ENCODE results near the gene ACYP2. TPM values are rescaled to one million over a fixed set of nuclear protein-coding genes. Genes with fewer than 3 reads are reported as not detected.

ACYP2 gene
- total RNA-seq, 1 experiment from 2014 or later = 10.9 TPM

GRCh38 chr2:54204476-54204875, 89.1 kb downstream of the ACYP2 start:
- Mint-ChIP-seq H3K4me1 (ENCODE audit: low read depth, unreplicated experiment) (no peaks in the 10 kb centered on the region), H3K4me3 (ENCODE audit: low read depth, unreplicated experiment) (no peak overlapping the region), H3K27me3 (ENCODE audit: unreplicated experiment) (no peaks in the 10 kb centered on the region), H3K9me3 (ENCODE audit: low read depth, unreplicated experiment) (no peaks in the 10 kb centered on the region), H3K27ac (ENCODE audit: unreplicated experiment) (no peak overlapping the region), H3K36me3 (ENCODE audit: insufficient read depth, unreplicated experiment) (no peaks in the 10 kb centered on the region)
- CTCF ChIA-PET = interaction anchor here (0.6 kb wide), 1 partner anchor 482 kb away, joined by 3 read pairs; no protein-coding TSS in a partner anchor
- no TSS peak for BruUV-seq (replicated peaks)
- no peak for DNase-seq
- intact Hi-C loops (cut with micrococcal nuclease; ENCODE audit: unreplicated experiment) = no loop called here
- TF ChIP-seq CTCF (IDR thresholded peaks at IDR 0.05; ENCODE audit: unreplicated experiment) = no peak

GRCh38 chr2:54206596-54206995, 91.2 kb downstream of the ACYP2 start:
- no TSS peak for BruUV-seq (replicated peaks)
- no peaks in the 10 kb centered on the region for H3K4me1 Mint-ChIP-seq (ENCODE audit: low read depth, unreplicated experiment)
- no peaks in the 10 kb centered on the region for H3K9me3 Mint-ChIP-seq (ENCODE audit: low read depth, unreplicated experiment)
- no peaks in the 10 kb centered on the region for H3K27me3 Mint-ChIP-seq (ENCODE audit: unreplicated experiment)
- peak; percentile 28 for DNase-seq
- H3K4me3 Mint-ChIP-seq (ENCODE audit: low read depth, unreplicated experiment) = no peak overlapping the region
- no peaks in the 10 kb centered on the region for H3K36me3 Mint-ChIP-seq (ENCODE audit: insufficient read depth, unreplicated experiment)
- CTCF ChIA-PET = interaction anchor here (0.9 to 1.8 kb wide), 4 partner anchors 10 to 502 kb away, joined by 3 to 4 read pairs (median 3); no protein-coding TSS in a partner anchor
- TF ChIP-seq CTCF (IDR thresholded peaks at IDR 0.05; ENCODE audit: unreplicated experiment) = peak; percentile 48
- intact Hi-C loops (cut with micrococcal nuclease; ENCODE audit: unreplicated experiment) = loop anchor here (2.0 to 5.0 kb wide), 3 partner anchors 251 to 498 kb away; partner anchors contain the start of gene SPTBN1
- no peak overlapping the region for H3K27ac Mint-ChIP-seq (ENCODE audit: unreplicated experiment)

GRCh38 chr2:54207666-54208195, 92.3 kb downstream of the ACYP2 start:
- Mint-ChIP-seq H3K36me3 (ENCODE audit: insufficient read depth, unreplicated experiment) (no peaks in the 10 kb centered on the region), H3K4me3 (ENCODE audit: low read depth, unreplicated experiment) (no peak overlapping the region), H3K4me1 (ENCODE audit: low read depth, unreplicated experiment) (no peaks in the 10 kb centered on the region), H3K27me3 (ENCODE audit: unreplicated experiment) (no peaks in the 10 kb centered on the region), H3K27ac (ENCODE audit: unreplicated experiment) (no peak overlapping the region), H3K9me3 (ENCODE audit: low read depth, unreplicated experiment) (no peaks in the 10 kb centered on the region)
- BruUV-seq (replicated peaks) = no TSS peak
- no peak for DNase-seq
- no peak for TF ChIP-seq CTCF (IDR thresholded peaks at IDR 0.05; ENCODE audit: unreplicated experiment)
- CTCF ChIA-PET = no interaction called here
- intact Hi-C loops (cut with micrococcal nuclease; ENCODE audit: unreplicated experiment) = loop anchor here (2.0 to 5.0 kb wide), 3 partner anchors 250 to 497 kb away; partner anchors contain the start of gene SPTBN1

GRCh38 chr2:54208364-54209240, 93.2 kb downstream of the ACYP2 start:
- no peak overlapping the region for H3K27ac Mint-ChIP-seq (ENCODE audit: unreplicated experiment)

More at GRCh38 chr2:54208364-54209240, 93.2 kb downstream of the ACYP2 start:
- no peak overlapping the region for H3K4me3 Mint-ChIP-seq (ENCODE audit: low read depth, unreplicated experiment)
- no peaks in the 10 kb centered on the region for H3K36me3 Mint-ChIP-seq (ENCODE audit: insufficient read depth, unreplicated experiment)
- DNase-seq = no peak
- TF ChIP-seq CTCF (IDR thresholded peaks at IDR 0.05; ENCODE audit: unreplicated experiment) = no peak
- no peaks in the 10 kb centered on the region for H3K27me3 Mint-ChIP-seq (ENCODE audit: unreplicated experiment)
- CTCF ChIA-PET = no interaction called here
- H3K9me3 Mint-ChIP-seq (ENCODE audit: low read depth, unreplicated experiment) = no peaks in the 10 kb centered on the region
- intact Hi-C loops (cut with micrococcal nuclease; ENCODE audit: unreplicated experiment) = loop anchor here (5.0 kb wide), 2 partner anchors 249 to 294 kb away; partner anchors contain the start of gene SPTBN1
- H3K4me1 Mint-ChIP-seq (ENCODE audit: low read depth, unreplicated experiment) = no peaks in the 10 kb centered on the region
- BruUV-seq (replicated peaks) = no TSS peak
